GM18873 (cell line): ENCODE data around the gene RAPH1.
"Not testable (repeated sequence)": the region's sequence is repeated elsewhere in the genome, so short reads cannot be mapped to it uniquely, and the experiment has no call there.

ENCODE experiments used
- ATAC-seq: cut with Tn5 transposase; IDR thresholded peaks from one replicate; pipeline ENCODE4 v1.9.1; 2021; ENCODE audit warnings: mild to moderate bottlenecking, moderate library complexity, moderate number of reproducible peaks; ENCODE audit not compliant: unreplicated experiment, low FRiP score

The RAPH1 gene

GRCh38 chr2:203442463-203442862, 92.6 kb downstream of the RAPH1 start:
- no peak for ATAC-seq

GRCh38 chr2:203441463-203441862, 93.6 kb downstream of the RAPH1 start:
- ATAC-seq = no peak

- ATAC-seq = no peak
Observed at GRCh38 chr2:203440671-203441070, 94.4 kb downstream of the RAPH1 start.

- no peak for ATAC-seq
Observed at GRCh38 chr2:203438528-203438927, 96.6 kb downstream of the RAPH1 start.

DNA sequence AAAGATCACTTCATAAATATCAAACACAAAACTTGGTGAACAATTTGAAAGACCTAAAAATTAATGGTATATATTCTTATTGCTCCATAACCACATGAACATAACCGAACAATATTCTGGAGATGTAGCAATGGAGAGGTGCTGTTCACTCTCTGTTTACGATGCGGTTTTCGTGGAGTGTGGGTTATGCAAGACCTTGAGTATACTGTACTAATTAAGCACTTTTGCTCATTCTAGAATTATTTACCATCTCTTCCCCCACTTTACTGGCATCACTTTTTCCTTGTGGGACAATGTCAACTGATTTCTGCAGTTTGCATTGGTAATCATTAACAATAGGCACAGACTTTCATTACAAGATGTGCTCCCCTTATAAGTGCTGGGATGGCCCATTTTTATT, 97.6 kb downstream of the RAPH1 start:
- ATAC-seq = no peak

DNA sequence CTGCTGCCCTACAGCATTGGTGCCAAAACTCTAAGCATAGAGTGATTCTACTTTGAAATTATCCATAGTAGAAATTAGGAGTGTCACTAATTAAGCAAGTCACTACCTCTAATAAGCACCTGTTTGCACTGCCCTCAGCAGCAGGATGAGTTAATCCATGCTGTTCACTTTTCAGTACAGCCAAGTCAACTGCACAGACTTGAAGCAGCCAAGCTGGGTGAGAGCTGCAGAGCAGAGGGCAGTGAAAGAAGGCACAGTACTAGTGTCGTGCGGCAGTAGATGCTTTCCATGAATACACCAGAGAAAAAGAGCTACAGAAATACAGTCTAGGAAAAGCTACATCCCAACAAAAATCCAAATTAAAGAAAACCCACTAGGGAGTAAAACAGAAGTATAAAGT, 98.6 kb downstream of the RAPH1 start:
- no peak for ATAC-seq

DNA sequence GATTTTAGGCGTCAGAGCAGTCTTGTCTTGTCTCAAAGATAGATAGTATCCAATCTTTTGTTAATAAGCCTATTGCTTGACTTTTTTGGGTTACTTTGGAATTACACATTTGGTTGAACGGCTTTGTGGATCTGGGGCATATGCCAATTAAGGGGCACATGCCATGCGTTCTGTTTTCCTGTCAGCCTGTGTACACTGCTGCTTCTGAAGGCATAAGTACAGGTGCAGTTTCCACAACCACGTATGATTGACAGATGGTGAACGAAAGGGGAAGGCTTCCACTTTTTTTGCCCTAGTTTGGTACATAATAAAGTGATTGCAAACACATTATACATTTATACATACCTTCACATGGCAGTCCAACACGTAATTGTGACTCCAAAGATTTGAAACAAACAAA, 102.3 kb downstream of the RAPH1 start:
- ATAC-seq = no peak

GRCh38 chr2:203431391-203432185, 103.5 kb downstream of the RAPH1 start:
- ATAC-seq = no peak

DNA sequence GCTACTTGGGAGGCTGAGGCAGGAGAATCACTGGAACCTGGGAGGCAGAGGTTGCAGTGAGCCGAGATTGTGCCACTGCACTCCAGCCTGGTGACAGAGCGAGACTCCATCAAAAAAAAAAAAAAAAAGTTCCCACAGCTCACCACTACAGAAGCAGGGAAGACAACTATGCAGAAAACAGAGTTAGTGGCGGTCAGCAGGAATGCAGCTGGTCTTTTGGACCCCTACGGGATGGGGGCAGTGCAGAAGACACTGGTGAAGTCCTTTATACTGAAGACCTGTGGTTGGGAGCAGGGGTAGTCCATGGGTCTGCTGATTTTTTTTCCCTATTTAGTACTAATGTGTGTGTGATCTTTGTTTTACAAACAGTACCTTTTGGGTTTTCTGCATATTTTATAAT, 105.5 kb downstream of the RAPH1 start:
- not testable (repeated sequence) for ATAC-seq

DNA sequence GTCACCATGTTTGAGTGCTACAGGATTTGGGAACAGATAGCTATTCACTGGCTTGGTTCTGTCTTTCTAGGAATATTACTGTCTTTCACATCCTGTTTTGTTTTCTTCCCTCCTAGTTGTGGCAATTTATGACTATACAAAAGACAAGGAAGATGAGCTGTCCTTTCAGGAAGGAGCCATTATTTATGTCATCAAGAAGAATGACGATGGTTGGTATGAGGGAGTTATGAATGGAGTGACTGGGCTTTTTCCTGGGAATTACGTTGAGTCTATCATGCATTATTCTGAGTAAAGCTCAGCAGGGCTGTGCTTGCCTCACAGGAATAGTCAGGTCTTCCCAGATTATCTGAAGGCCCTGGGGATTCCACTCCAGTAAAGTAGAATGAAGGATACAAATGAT, 108.0 kb downstream of the RAPH1 start:
- no peak for ATAC-seq

DNA sequence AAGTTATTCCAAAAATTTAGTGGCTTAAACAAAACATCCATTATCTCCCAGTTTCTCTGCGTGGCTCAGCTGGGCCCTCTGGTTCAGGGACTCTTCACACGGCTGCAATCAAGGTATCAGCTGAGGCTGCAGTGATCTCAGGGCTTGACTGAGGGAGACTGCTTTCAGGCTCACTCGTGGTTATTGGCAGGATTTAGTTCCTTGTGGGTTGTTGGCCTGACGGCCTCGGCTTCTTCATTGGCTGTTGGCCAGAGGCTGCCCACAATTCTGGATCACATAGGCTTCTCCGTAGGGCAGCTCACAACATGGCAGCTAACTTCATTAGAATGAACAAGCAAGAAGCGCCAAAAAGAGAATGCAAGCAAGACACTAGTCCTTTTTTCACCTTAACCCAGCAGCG, 116.8 kb downstream of the RAPH1 start:
- ATAC-seq = no peak

GRCh38 chr2:203413796-203414195, 121.3 kb downstream of the RAPH1 start:
- no peak for ATAC-seq

GRCh38 chr2:203412546-203413331, 122.4 kb downstream of the RAPH1 start:
- no peak for ATAC-seq

GRCh38 chr2:203407496-203407895, 127.6 kb downstream of the RAPH1 start:
- no peak for ATAC-seq

- no peak for ATAC-seq
Observed at GRCh38 chr2:203404996-203405395, 130.1 kb downstream of the RAPH1 start.

- ATAC-seq = no peak
Observed at GRCh38 chr2:203400805-203401585, 134.1 kb downstream of the RAPH1 start.

- ATAC-seq = no peak
Observed at GRCh38 chr2:203399031-203399430, 136.1 kb downstream of the RAPH1 start.

DNA sequence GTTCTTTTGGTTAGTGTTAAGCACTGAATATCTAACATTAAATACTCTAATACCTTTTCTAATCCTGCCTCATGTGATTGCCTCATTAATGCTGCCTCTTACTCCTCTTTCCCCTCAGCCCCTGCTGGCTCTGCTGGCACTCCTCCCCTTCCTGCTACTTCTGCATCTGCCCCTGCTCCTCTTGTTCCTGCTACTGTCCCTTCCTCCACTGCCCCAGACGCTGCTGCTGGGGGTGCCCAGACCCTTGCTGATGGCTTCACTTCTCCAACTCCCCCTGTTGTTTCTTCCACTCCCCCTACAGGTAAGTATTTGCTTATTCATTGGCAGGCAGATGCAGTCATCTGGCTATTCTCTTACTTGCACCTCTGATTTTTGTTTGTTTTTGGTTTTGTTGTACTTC, 138.4 kb downstream of the RAPH1 start:
- no peak for ATAC-seq

- ATAC-seq = no peak
Observed at GRCh38 chr2:203395858-203396257, 139.2 kb downstream of the RAPH1 start.

- no peak for ATAC-seq
Observed at GRCh38 chr2:203394519-203395227, 140.4 kb downstream of the RAPH1 start.
